ENCODE measurements around the gene USP17L27. TPM values are rescaled to one million over a fixed set of nuclear protein-coding genes. Genes with fewer than 3 reads are reported as not detected.
"Not testable (repeated sequence)": the region's sequence is repeated elsewhere in the genome, so short reads cannot be mapped to it uniquely, and the experiment has no call there.

USP17L27 gene
- total and polyA plus RNA-seq, 2 of the 8 experiments (the other 6 are each of a cell fraction or from before 2014, with no cell fraction given): not detected

DNA sequence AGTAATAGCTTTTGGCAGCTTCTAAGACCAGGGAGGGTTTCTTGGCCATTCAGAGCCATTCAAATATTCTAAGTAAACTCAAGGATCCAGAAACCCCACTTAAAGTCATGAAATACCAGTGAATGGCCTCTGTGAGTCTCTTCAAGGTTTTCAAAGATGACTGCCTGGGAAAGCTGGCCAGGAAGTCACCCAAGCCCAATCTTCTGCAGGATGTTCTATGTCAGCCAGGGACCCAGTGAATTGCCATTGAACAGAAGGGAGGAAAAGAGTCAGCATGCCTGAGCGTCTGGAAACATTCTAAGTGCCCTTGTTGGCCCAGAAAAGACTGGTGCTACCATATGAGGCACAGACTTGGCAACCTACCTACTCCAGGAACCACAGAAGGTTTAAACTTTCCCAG is 35.9 kb downstream of the USP17L27 start:
- H4K91ac ChIP-seq (replicated peaks; ENCODE audit: insufficient read length, low read length); H4K8ac ChIP-seq (ENCODE audit: extremely low read depth, insufficient read depth, low read length); H3K4me1 ChIP-seq (replicated peaks in 1 of 4; ENCODE audit: control insufficient read depth in 3 of 4, insufficient read depth in 4 of 4, low read length in 3 of 4); H3K27ac ChIP-seq (ENCODE audit: low read depth, low read length); H3K27me3 ChIP-seq (replicated peaks in 1 of 4; ENCODE audit: control insufficient read depth in 3 of 4, extremely low read depth in 1 of 4, insufficient read depth in 3 of 4, low read length in 3 of 4); H2BK15ac ChIP-seq (ENCODE audit: low read length); H3K4ac ChIP-seq (replicated peaks; ENCODE audit: insufficient read length, low read depth, low read length); H3K36me3 ChIP-seq (ENCODE audit: control insufficient read depth in 2 of 4, insufficient read depth in 4 of 4, low read length in 3 of 4); H3K56ac ChIP-seq (replicated peaks; ENCODE audit: insufficient read length, low read depth, low read length); H3K79me1 ChIP-seq (ENCODE audit: low read depth, low read length); H2BK20ac ChIP-seq (ENCODE audit: low read length); POLR2A ChIA-PET (ENCODE audit: partially characterized antibody); H4K20me1 ChIP-seq (replicated peaks in 1 of 2; ENCODE audit: control insufficient read depth in 1 of 2, insufficient read depth in 2 of 2, low read length in 2 of 2); H3K18ac ChIP-seq (ENCODE audit: extremely low read depth, low read length); H2BK120ac ChIP-seq (replicated peaks; ENCODE audit: low read depth, low read length); CTCF ChIA-PET (ENCODE audit: partially characterized antibody); H3K4me3 ChIP-seq (ENCODE audit: extremely low read depth in 1 of 4, insufficient read depth in 2 of 4, low read depth in 3 of 4, low read length in 4 of 4); H3K14ac ChIP-seq (ENCODE audit: insufficient read length); H3K23me2 ChIP-seq (ENCODE audit: low read depth, low read length); H3K23ac ChIP-seq (ENCODE audit: insufficient read length); H2BK5ac ChIP-seq (ENCODE audit: low read depth, low read length); H2BK12ac ChIP-seq (ENCODE audit: low read depth, low read length); H2AK5ac ChIP-seq (ENCODE audit: low read depth, low read length); H4K5ac ChIP-seq (ENCODE audit: insufficient read length, low read depth, low read length); FAIRE-seq; H3K9ac ChIP-seq (replicated peaks in 1 of 4; ENCODE audit: extremely low read depth in 1 of 4, low read depth in 3 of 4, low read length in 3 of 4); H3K4me2 ChIP-seq (ENCODE audit: insufficient read depth in 1 of 2, low read depth in 2 of 2, low read length in 2 of 2); H3K79me2 ChIP-seq (ENCODE audit: control insufficient read depth in 1 of 2, insufficient read depth in 2 of 2, low read length in 2 of 2); DNase-seq (ENCODE audit: low read depth in 1 of 2, low spot score in 2 of 2); H2AFZ ChIP-seq (ENCODE audit: low read length): not testable (repeated sequence)
- 14% methylated on average over 1 of the region's 1 CpG; no CpG with 5 or more reads in 1 of the 2 experiments for WGBS, 2 experiments (ENCODE audit: extremely low coverage in 1 of 2, insufficient coverage in 1 of 2, insufficient read length in 1 of 2, insufficient replicate concordance in 2 of 2, low coverage in 1 of 2, low lambda C conversion rate in 2 of 2, missing lambda C conversion rate in 1 of 2)
- H3K9me3 ChIP-seq (ENCODE audit: insufficient read depth in 2 of 2, low read depth in 1 of 2, low read length in 1 of 2): peaks cover 10 to 48% of the 10 kb centered on the region in 2 experiments; a peak in 3 of 4 replicates

Measured in H1 (cell line).